Measurements from ENCODE around the gene BMPR1A. TPM values are rescaled to one million over a fixed set of nuclear protein-coding genes. Genes with fewer than 3 reads are reported as not detected.
"Not testable (repeated sequence)": the region's sequence is repeated elsewhere in the genome, so short reads cannot be mapped to it uniquely, and the experiment has no call there.

The BMPR1A gene
- total RNA-seq, 1 experiment from 2014 or later = 94.3 TPM

- Histone ChIP-seq H3K27ac (ENCODE audit: low read length) (no peak overlapping the region), H3K9me3 (ENCODE audit: control insufficient read depth, insufficient read depth, low read depth, low read length) (no peaks in the 10 kb centered on the region), H3K27me3 (ENCODE audit: control insufficient read depth, insufficient read depth, low read length) (no peaks in the 10 kb centered on the region), H3K4me1 (ENCODE audit: control insufficient read depth, insufficient read depth, low read length) (no peaks in the 10 kb centered on the region), H3K36me3 (ENCODE audit: control insufficient read depth, insufficient read depth, low read length) (no peaks in the 10 kb centered on the region), H3K4me3 (ENCODE audit: low read depth in 2 of 2, low read length in 2 of 2) (no peak overlapping the region)
- ATAC-seq (peak; percentile 47; the same call in 1 of the 2 replicates), DNase-seq (ENCODE audit: low read depth, low spot score) (no peak)
- in situ Hi-C loops (cut with HindIII; ENCODE audit: low pct_unique_long_range_greater_than_20kb, low sequenced_read_pairs) = no loop called here
- intact Hi-C loops (cut with micrococcal nuclease; ENCODE audit: unreplicated experiment) = no loop called here
- no peak for TF ChIP-seq REST (IDR thresholded peaks at IDR 0.05; ENCODE audit: insufficient read depth in 1 of 2, low read depth in 2 of 2, low read length in 1 of 2)
- no peak for TF ChIP-seq CTCF (IDR thresholded peaks at IDR 0.05)
- no peak for TF ChIP-seq TCF7L2 (IDR thresholded peaks at IDR 0.05; ENCODE audit: low read depth, low read length)
- TF ChIP-seq SIN3A (IDR thresholded peaks at IDR 0.05; ENCODE audit: borderline replicate concordance, insufficient read depth, low read depth, low read length) = no peak
- TF ChIP-seq POLR2AphosphoS5 (IDR thresholded peaks at IDR 0.05; ENCODE audit: low read depth, low read length) = no peak
- CTCF ChIA-PET = interaction anchor here (1.2 kb wide), 1 partner anchor 14 kb away, joined by 3 read pairs; no protein-coding TSS in a partner anchor
- BruUV-seq (replicated peaks) = no TSS peak
- POLR2A ChIA-PET = no interaction called here
These were observed 223.6 kb downstream of the BMPR1A start for GRCh38 chr10:86979977-86980448.

- BruUV-seq (replicated peaks); CTCF ChIA-PET; H3K27ac ChIP-seq (ENCODE audit: low read length); H3K27me3 ChIP-seq (ENCODE audit: control insufficient read depth, insufficient read depth, low read length); ATAC-seq; POLR2A ChIA-PET; H3K4me3 ChIP-seq (ENCODE audit: low read depth in 2 of 2, low read length in 2 of 2); in situ Hi-C loops (cut with HindIII; ENCODE audit: low pct_unique_long_range_greater_than_20kb, low sequenced_read_pairs); intact Hi-C loops (cut with micrococcal nuclease; ENCODE audit: unreplicated experiment); H3K36me3 ChIP-seq (ENCODE audit: control insufficient read depth, insufficient read depth, low read length); H3K4me1 ChIP-seq (ENCODE audit: control insufficient read depth, insufficient read depth, low read length); H3K9me3 ChIP-seq (ENCODE audit: control insufficient read depth, insufficient read depth, low read depth, low read length); DNase-seq (ENCODE audit: low read depth, low spot score): not testable (repeated sequence)
These were observed 224.6 kb downstream of the BMPR1A start for GRCh38 chr10:86981020-86981419.

- no peaks in the 10 kb centered on the region for H3K27me3 ChIP-seq (ENCODE audit: control insufficient read depth, insufficient read depth, low read length)
- BruUV-seq (replicated peaks) = no TSS peak
- H3K27ac ChIP-seq (ENCODE audit: low read length) = no peak overlapping the region
- intact Hi-C loops (cut with micrococcal nuclease; ENCODE audit: unreplicated experiment) (no loop called here), in situ Hi-C loops (cut with HindIII; ENCODE audit: low pct_unique_long_range_greater_than_20kb, low sequenced_read_pairs) (no loop called here)
- ChIA-PET POLR2A (interaction anchor here (0.7 kb wide), 1 partner anchor 12 kb away, joined by 3 read pairs; no protein-coding TSS in a partner anchor), CTCF (no interaction called here)
- no peaks in the 10 kb centered on the region for H3K4me1 ChIP-seq (ENCODE audit: control insufficient read depth, insufficient read depth, low read length)
- H3K36me3 ChIP-seq (ENCODE audit: control insufficient read depth, insufficient read depth, low read length) = no peaks in the 10 kb centered on the region
- H3K9me3 ChIP-seq (ENCODE audit: control insufficient read depth, insufficient read depth, low read depth, low read length) = no peaks in the 10 kb centered on the region
- ATAC-seq (no peak), DNase-seq (ENCODE audit: low read depth, low spot score) (no peak)
- TF ChIP-seq REST (IDR thresholded peaks at IDR 0.05; ENCODE audit: insufficient read depth in 1 of 2, low read depth in 2 of 2, low read length in 1 of 2) (no peak), SIN3A (IDR thresholded peaks at IDR 0.05; ENCODE audit: borderline replicate concordance, insufficient read depth, low read depth, low read length) (no peak), CTCF (IDR thresholded peaks at IDR 0.05) (no peak), POLR2AphosphoS5 (IDR thresholded peaks at IDR 0.05; ENCODE audit: low read depth, low read length) (no peak), TCF7L2 (IDR thresholded peaks at IDR 0.05; ENCODE audit: low read depth, low read length) (no peak)
- no peak overlapping the region for H3K4me3 ChIP-seq (ENCODE audit: low read depth in 2 of 2, low read length in 2 of 2)
These were observed 225.3 kb downstream of the BMPR1A start for GRCh38 chr10:86981716-86982115.

Data from Panc1 (cell line).